HepG2 (cell line): ENCODE results near the gene SYNGR2. TPM values are rescaled to one million over a fixed set of nuclear protein-coding genes. Genes with fewer than 3 reads are reported as not detected.

ENCODE experiments used
- FIP1L1 ChIP-seq: fragments of 200-400 bp; formaldehyde crosslinking; IDR thresholded peaks from 2 replicates; pipeline ENCODE4 v1.6.1; 2018; ENCODE audit warnings: low read depth, mild to moderate bottlenecking, low read length, moderate library complexity, borderline replicate concordance; ENCODE audit not compliant: insufficient read depth
- MIER3 ChIP-seq: IDR thresholded peaks from 2 replicates; pipeline ENCODE4 v1.6.1; 2016; ENCODE audit warnings: missing compliant biosample characterization, borderline replicate concordance
- MIXL1 ChIP-seq: IDR thresholded peaks from 2 replicates; pipeline ENCODE4 v1.6.1; 2016
- PRPF4 ChIP-seq: fragments of 200-400 bp; formaldehyde crosslinking; IDR thresholded peaks from 2 replicates; pipeline ENCODE4 v1.6.1; 2016; ENCODE audit warnings: low read length, low read depth; ENCODE audit not compliant: poor library complexity, severe bottlenecking
- SRSF9 ChIP-seq: fragments of 200-400 bp; formaldehyde crosslinking; IDR thresholded peaks from 2 replicates; pipeline ENCODE4 v1.6.1; 2018; ENCODE audit warnings: borderline replicate concordance, mild to moderate bottlenecking, low read depth, low read length; ENCODE audit not compliant: insufficient read depth, poor library complexity, severe bottlenecking
- TAF1 ChIP-seq: sonication (generic); formaldehyde crosslinking; IDR thresholded peaks from 2 replicates; pipeline ENCODE4 v1.4.0; 2020; ENCODE audit warnings: missing genetic modification reagents
- ZBTB1 ChIP-seq: sonication (generic); formaldehyde crosslinking; IDR thresholded peaks from 2 replicates; pipeline ENCODE4 v1.4.0; 2020; ENCODE audit warnings: missing genetic modification reagents, borderline replicate concordance
- ZNF138 ChIP-seq: sonication (generic); formaldehyde crosslinking; IDR thresholded peaks from 2 replicates; pipeline ENCODE4 v1.5.0; 2020; ENCODE audit warnings: mild to moderate bottlenecking, low read depth, missing genetic modification reagents
- ZNF160 ChIP-seq: sonication (generic); formaldehyde crosslinking; IDR thresholded peaks from 2 replicates; pipeline ENCODE4 v1.8.0; 2022; ENCODE audit warnings: mild to moderate bottlenecking, inconsistent platforms, missing genetic modification reagents
- ZNF431 ChIP-seq: sonication (generic); formaldehyde crosslinking; IDR thresholded peaks from 2 replicates; pipeline ENCODE4 v1.9.0; 2022; ENCODE audit warnings: missing genetic modification reagents, low read depth, mild to moderate bottlenecking, borderline replicate concordance
- polyA plus RNA-seq, 8 experiments: library from polyadenylated mRNA; depleted of rRNA in 3 of 8; stranded (reverse) in 7 of 8; unstranded in 1 of 8; fragments of >200 nt; fragmentation: Illumina TruSeq in 4 of 8; extraction: Trizol in 4 of 8; gene quantifications; 2 replicates each; pipeline versions ENCODE4 v1.2.1 to v1.2.3, GENCODE V29; 2011 to 2016; ENCODE audit warnings: low read depth in 4 of 8, missing spikeins in 1 of 8, mixed read lengths in 1 of 8; ENCODE audit not compliant: insufficient read depth in 1 of 8
- total RNA-seq, 5 experiments: library from RNA; depleted of rRNA; stranded (reverse); fragments of >200 nt; fragmentation: Illumina TruSeq; extraction: Trizol; gene quantifications; 2 replicates each; pipeline ENCODE4 v1.2.3, GENCODE V29; 2016; ENCODE audit warnings: low read depth in 1 of 5
- TF ChIP-seq, protein P1 (sequence below): sonication (generic); formaldehyde crosslinking; IDR thresholded peaks from 2 replicates; pipeline ENCODE4 v1.4.0; 2020; ENCODE audit warnings: mild to moderate bottlenecking, low read depth, missing genetic modification reagents
- TF ChIP-seq, protein P2 (sequence below): sonication (generic); formaldehyde crosslinking; IDR thresholded peaks from 2 replicates; pipeline ENCODE4 v1.4.0; 2020; ENCODE audit warnings: missing genetic modification reagents, borderline replicate concordance
- TF ChIP-seq, protein P3 (sequence below): sonication (generic); formaldehyde crosslinking; IDR thresholded peaks from 2 replicates; pipeline ENCODE4 v1.4.0; 2020; ENCODE audit warnings: missing genetic modification reagents, borderline replicate concordance

SYNGR2 gene
- total and polyA plus RNA-seq, 2 of the 13 experiments (the other 11 are each of a cell fraction or from before 2014, with no cell fraction given) = 46.7 to 170 TPM

DNA sequence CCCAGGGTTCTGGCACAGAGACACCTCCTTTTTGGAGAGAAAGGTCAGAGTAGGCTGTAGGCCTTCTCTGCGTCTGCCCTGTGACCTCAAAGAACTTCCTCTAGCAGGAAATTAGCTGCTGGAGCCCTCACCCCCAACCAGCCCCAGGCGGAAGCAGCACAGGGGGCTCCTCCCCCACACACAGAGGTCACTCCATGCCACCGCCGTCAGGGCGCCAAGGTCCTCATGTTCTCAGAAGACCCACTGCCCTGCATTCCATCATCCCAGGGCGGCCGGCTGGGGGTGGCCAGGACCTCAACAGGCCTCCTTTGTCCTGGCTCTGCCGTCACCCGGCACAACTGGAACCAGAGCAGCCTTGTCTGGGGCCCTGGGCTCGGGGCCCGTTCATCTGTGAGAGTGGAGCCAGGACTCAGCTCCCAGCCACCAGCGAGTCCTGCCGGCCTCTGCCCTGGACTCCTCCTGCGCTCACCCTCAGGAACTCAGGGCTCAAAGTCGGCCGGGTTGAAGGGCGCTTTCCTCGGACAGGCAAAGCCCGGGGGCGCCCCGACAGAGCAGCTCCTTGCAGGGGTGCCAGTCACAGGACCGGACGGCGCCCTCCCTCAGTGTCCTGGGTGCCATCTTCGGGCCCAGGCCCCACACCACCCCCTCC, 41.0 kb upstream of the SYNGR2 start (continued):
- TF ChIP-seq TAF1 (CRISPR knock-in tag) (peak; percentile 86), ZNF160 (CRISPR knock-in tag) (no peak; the same call in 1 of the 2 replicates), PRPF4 (peak; percentile 38), ZNF431 (CRISPR knock-in tag) (no peak), MIXL1 (CRISPR knock-in tag) (peak; percentile 93), FIP1L1 (no peak), ZBTB1 (CRISPR knock-in tag) (0 out of 2 replicates have a peak, but pooled peaks have one; percentile 53), MIER3 (CRISPR knock-in tag) (peak; percentile 43; the same call in 1 of the 2 replicates), SRSF9 (no peak), ZNF138 (CRISPR knock-in tag) (no peak)
- TF ChIP-seq, protein P1, sequence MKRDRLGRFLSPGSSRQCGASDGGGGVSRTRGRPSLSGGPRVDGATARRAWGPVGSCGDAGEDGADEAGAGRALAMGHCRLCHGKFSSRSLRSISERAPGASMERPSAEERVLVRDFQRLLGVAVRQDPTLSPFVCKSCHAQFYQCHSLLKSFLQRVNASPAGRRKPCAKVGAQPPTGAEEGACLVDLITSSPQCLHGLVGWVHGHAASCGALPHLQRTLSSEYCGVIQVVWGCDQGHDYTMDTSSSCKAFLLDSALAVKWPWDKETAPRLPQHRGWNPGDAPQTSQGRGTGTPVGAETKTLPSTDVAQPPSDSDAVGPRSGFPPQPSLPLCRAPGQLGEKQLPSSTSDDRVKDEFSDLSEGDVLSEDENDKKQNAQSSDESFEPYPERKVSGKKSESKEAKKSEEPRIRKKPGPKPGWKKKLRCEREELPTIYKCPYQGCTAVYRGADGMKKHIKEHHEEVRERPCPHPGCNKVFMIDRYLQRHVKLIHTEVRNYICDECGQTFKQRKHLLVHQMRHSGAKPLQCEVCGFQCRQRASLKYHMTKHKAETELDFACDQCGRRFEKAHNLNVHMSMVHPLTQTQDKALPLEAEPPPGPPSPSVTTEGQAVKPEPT (CRISPR knock-in tag) = 0 out of 2 replicates have a peak, but pooled peaks have one; percentile 46
- TF ChIP-seq, protein P2, sequence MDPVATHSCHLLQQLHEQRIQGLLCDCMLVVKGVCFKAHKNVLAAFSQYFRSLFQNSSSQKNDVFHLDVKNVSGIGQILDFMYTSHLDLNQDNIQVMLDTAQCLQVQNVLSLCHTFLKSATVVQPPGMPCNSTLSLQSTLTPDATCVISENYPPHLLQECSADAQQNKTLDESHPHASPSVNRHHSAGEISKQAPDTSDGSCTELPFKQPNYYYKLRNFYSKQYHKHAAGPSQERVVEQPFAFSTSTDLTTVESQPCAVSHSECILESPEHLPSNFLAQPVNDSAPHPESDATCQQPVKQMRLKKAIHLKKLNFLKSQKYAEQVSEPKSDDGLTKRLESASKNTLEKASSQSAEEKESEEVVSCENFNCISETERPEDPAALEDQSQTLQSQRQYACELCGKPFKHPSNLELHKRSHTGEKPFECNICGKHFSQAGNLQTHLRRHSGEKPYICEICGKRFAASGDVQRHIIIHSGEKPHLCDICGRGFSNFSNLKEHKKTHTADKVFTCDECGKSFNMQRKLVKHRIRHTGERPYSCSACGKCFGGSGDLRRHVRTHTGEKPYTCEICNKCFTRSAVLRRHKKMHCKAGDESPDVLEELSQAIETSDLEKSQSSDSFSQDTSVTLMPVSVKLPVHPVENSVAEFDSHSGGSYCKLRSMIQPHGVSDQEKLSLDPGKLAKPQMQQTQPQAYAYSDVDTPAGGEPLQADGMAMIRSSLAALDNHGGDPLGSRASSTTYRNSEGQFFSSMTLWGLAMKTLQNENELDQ = no peak; the same call in 1 of the 2 replicates
- TF ChIP-seq, protein P3, sequence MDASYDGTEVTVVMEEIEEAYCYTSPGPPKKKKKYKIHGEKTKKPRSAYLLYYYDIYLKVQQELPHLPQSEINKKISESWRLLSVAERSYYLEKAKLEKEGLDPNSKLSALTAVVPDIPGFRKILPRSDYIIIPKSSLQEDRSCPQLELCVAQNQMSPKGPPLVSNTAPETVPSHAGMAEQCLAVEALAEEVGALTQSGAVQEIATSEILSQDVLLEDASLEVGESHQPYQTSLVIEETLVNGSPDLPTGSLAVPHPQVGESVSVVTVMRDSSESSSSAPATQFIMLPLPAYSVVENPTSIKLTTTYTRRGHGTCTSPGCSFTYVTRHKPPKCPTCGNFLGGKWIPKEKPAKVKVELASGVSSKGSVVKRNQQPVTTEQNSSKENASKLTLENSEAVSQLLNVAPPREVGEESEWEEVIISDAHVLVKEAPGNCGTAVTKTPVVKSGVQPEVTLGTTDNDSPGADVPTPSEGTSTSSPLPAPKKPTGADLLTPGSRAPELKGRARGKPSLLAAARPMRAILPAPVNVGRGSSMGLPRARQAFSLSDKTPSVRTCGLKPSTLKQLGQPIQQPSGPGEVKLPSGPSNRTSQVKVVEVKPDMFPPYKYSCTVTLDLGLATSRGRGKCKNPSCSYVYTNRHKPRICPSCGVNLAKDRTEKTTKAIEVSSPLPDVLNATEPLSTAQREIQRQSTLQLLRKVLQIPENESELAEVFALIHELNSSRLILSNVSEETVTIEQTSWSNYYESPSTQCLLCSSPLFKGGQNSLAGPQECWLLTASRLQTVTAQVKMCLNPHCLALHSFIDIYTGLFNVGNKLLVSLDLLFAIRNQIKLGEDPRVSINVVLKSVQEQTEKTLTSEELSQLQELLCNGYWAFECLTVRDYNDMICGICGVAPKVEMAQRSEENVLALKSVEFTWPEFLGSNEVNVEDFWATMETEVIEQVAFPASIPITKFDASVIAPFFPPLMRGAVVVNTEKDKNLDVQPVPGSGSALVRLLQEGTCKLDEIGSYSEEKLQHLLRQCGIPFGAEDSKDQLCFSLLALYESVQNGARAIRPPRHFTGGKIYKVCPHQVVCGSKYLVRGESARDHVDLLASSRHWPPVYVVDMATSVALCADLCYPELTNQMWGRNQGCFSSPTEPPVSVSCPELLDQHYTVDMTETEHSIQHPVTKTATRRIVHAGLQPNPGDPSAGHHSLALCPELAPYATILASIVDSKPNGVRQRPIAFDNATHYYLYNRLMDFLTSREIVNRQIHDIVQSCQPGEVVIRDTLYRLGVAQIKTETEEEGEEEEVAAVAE = peak; percentile 76; the same call in 1 of the 2 replicates
